ENCODE measurements around the gene YES1. TPM values are rescaled to one million over a fixed set of nuclear protein-coding genes. Genes with fewer than 3 reads are reported as not detected.

Gene YES1
- total and polyA plus RNA-seq, 2 donors from 2014 or later = 12.6 to 48.5 TPM

DNA sequence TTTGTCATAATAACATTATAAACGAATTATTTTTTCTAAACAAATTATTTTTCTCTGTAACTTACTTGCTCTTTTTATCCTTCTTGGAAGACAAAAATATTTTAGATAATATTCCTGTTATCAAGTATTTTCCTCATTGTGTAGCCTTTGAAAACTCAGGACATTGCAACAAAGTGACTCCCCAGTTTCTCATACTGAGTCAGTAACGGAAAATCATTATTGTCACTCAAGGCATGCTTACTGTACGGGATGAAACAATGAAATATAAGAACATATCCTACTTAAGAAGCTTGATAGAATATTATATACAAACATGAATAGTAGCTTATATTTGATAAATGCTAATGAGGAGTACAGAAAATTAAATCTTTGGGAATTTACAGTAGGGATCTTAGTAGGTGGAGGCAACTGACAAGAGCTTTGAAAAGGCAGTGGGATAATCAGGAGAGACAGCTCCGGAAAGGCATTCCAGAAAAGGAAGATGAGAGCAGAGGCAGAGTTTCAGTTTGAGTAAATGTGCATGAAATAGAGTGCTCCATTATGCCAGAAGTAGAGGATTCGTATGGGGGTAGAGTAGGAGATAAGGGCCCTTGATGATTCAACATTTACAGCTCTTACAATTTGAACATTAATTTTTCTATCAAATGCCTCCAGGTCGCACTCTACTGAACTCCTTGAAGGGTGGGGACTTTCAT lies 14.0 kb upstream of the YES1 start:
- intact Hi-C loops (cut with DNase I) = no loop called here
- Histone ChIP-seq H3K4me1 (ENCODE audit: control insufficient read depth in 2 of 3, insufficient read depth in 2 of 3, low read depth in 1 of 3, low read length in 3 of 3) (no peaks in the 10 kb centered on the region), H3K9me3 (ENCODE audit: control insufficient read depth in 2 of 3, insufficient read depth in 1 of 3, low read length in 3 of 3) (no peaks in the 10 kb centered on the region), H3K27ac (ENCODE audit: low read depth in 2 of 2, low read length in 2 of 2) (no peak overlapping the region), H3K27me3 (ENCODE audit: control insufficient read depth, insufficient read depth, low read length) (no peaks in the 10 kb centered on the region), H3K9ac (ENCODE audit: low read length in 3 of 3) (no peak overlapping the region), H3K36me3 (ENCODE audit: control insufficient read depth in 2 of 3, insufficient read depth in 3 of 3, low read length in 3 of 3) (no peaks in the 10 kb centered on the region), H3K4me3 (ENCODE audit: low read length in 3 of 3) (no peak overlapping the region)
- DNase-seq (no peak), FAIRE-seq (peak; percentile 37)
- TF ChIP-seq, protein P1, sequence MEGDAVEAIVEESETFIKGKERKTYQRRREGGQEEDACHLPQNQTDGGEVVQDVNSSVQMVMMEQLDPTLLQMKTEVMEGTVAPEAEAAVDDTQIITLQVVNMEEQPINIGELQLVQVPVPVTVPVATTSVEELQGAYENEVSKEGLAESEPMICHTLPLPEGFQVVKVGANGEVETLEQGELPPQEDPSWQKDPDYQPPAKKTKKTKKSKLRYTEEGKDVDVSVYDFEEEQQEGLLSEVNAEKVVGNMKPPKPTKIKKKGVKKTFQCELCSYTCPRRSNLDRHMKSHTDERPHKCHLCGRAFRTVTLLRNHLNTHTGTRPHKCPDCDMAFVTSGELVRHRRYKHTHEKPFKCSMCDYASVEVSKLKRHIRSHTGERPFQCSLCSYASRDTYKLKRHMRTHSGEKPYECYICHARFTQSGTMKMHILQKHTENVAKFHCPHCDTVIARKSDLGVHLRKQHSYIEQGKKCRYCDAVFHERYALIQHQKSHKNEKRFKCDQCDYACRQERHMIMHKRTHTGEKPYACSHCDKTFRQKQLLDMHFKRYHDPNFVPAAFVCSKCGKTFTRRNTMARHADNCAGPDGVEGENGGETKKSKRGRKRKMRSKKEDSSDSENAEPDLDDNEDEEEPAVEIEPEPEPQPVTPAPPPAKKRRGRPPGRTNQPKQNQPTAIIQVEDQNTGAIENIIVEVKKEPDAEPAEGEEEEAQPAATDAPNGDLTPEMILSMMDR (IDR thresholded peaks at IDR 0.05; ENCODE audit: borderline replicate concordance, extremely low read depth, insufficient read depth) = no peak

GRCh38 chr18:824179-824578 lies 12.1 kb upstream of the YES1 start:
- no peaks in the 10 kb centered on the region for H3K36me3 ChIP-seq (ENCODE audit: control insufficient read depth in 2 of 3, insufficient read depth in 3 of 3, low read length in 3 of 3)
- DNase-seq (no peak), FAIRE-seq (no peak)
- intact Hi-C loops (cut with DNase I) = no loop called here
- no peaks in the 10 kb centered on the region for H3K27me3 ChIP-seq (ENCODE audit: control insufficient read depth, insufficient read depth, low read length)
- no peak overlapping the region for H3K4me3 ChIP-seq (ENCODE audit: low read length in 3 of 3)
- H3K4me1 ChIP-seq (ENCODE audit: control insufficient read depth in 2 of 3, insufficient read depth in 2 of 3, low read depth in 1 of 3, low read length in 3 of 3) = no peaks in the 10 kb centered on the region
- H3K9me3 ChIP-seq (ENCODE audit: control insufficient read depth in 2 of 3, insufficient read depth in 1 of 3, low read length in 3 of 3) = no peaks in the 10 kb centered on the region
- TF ChIP-seq, protein P1 (IDR thresholded peaks at IDR 0.05; ENCODE audit: borderline replicate concordance, extremely low read depth, insufficient read depth) = no peak
- H3K9ac ChIP-seq (ENCODE audit: low read length in 3 of 3) = no peak overlapping the region
- H3K27ac ChIP-seq (ENCODE audit: low read depth in 2 of 2, low read length in 2 of 2) = no peak overlapping the region

GRCh38 chr18:820591-821165 lies 8.6 kb upstream of the YES1 start:
- intact Hi-C loops (cut with DNase I) = no loop called here
- no peak for FAIRE-seq
- no peak overlapping the region for H3K9ac ChIP-seq (ENCODE audit: low read length in 3 of 3)

More at GRCh38 chr18:820591-821165, 8.6 kb upstream of the YES1 start:
- TF ChIP-seq, protein P1 (IDR thresholded peaks at IDR 0.05; ENCODE audit: borderline replicate concordance, extremely low read depth, insufficient read depth) = no peak
- H3K36me3 ChIP-seq (ENCODE audit: control insufficient read depth in 2 of 3, insufficient read depth in 3 of 3, low read length in 3 of 3) = no peaks in the 10 kb centered on the region
- no peaks in the 10 kb centered on the region for H3K27me3 ChIP-seq (ENCODE audit: control insufficient read depth, insufficient read depth, low read length)
- DNase-seq = no peak
- H3K9me3 ChIP-seq (ENCODE audit: control insufficient read depth in 2 of 3, insufficient read depth in 1 of 3, low read length in 3 of 3) = no peaks in the 10 kb centered on the region
- H3K27ac ChIP-seq (ENCODE audit: low read depth in 2 of 2, low read length in 2 of 2) = no peak overlapping the region
- H3K4me1 ChIP-seq (ENCODE audit: control insufficient read depth in 2 of 3, insufficient read depth in 2 of 3, low read depth in 1 of 3, low read length in 3 of 3) = peaks cover 0 to 2% (median 0%) of the 10 kb centered on the region in 3 donors
- no peak overlapping the region for H3K4me3 ChIP-seq (ENCODE audit: low read length in 3 of 3)
